Psoas muscle (tissue), 8 donors: ENCODE measurements around the gene DNAL4. TPM values are rescaled to one million over a fixed set of nuclear protein-coding genes. Genes with fewer than 3 reads are reported as not detected.
"Not testable (repeated sequence)": the region's sequence is repeated elsewhere in the genome, so short reads cannot be mapped to it uniquely, and the experiment has no call there.

Source experiments
- ATAC-seq, 4 donors: fragments of 200-7000 bp; cut with Tn5 transposase; one replicate each; pipeline ENCODE4 v1.9.1; 2020; ENCODE audit warnings: moderate library complexity in 3 of 4, mild to moderate bottlenecking in 2 of 4
- DNase-seq, 2 donors: peaks; one replicate each; pipeline ENCODE4 v3.0.0-alpha.2; 2020
- H3K27ac ChIP-seq: fragments of 200-600 bp; one replicate; pipeline ENCODE4 v1.8.0; 2022
- H3K27me3 ChIP-seq, 3 donors: fragments of 200-600 bp in 1 of 3; one replicate each; pipeline versions ENCODE4 v1.6.1 to v1.8.0; 2013 to 2022; ENCODE audit warnings: low read length in 2 of 3, mild to moderate bottlenecking in 2 of 3, moderate library complexity in 1 of 3; ENCODE audit not compliant: insufficient read depth in 3 of 3
- H3K36me3 ChIP-seq, 2 donors: fragments of 200-600 bp in 1 of 2; one replicate each; pipeline versions ENCODE4 v1.6.1 to v1.8.0; 2013 to 2022; ENCODE audit warnings: low read depth in 1 of 2, mild to moderate bottlenecking in 1 of 2, moderate library complexity in 1 of 2; ENCODE audit not compliant: insufficient read depth in 1 of 2
- H3K4me1 ChIP-seq: fragments of 200-600 bp; one replicate; pipeline ENCODE4 v1.8.0; 2022
- H3K4me3 ChIP-seq: fragments of 200-600 bp; one replicate; pipeline ENCODE4 v1.8.0; 2022; ENCODE audit warnings: mild to moderate bottlenecking
- H3K9me3 ChIP-seq: fragments of 200-600 bp; one replicate; pipeline ENCODE4 v1.8.0; 2022
- WGBS, 3 donors: extraction: QIAGEN DNeasy Blood & Tissue Kit; methylation state at CpG; one replicate each; pipeline versions ENCODE4 v1.1.6 to v1.1.7; 2013; 5-methylcytosine and 5-hydroxymethylcytosine counted together
- intact Hi-C, 2 donors: fragments of 100-400 bp; cut with DNase I; formaldehyde crosslinking; loops; one replicate each; pipeline versions ENCODE4 v1.11.0 to v1.14.2; 2022
- polyA plus RNA-seq, 3 donors: library from polyadenylated mRNA; stranded (reverse); fragments of 200-250 nt; gene quantifications; one replicate each; pipeline ENCODE4 v1.2.3, GENCODE V29; 2013
- total RNA-seq, 4 donors: library from RNA; stranded (reverse); fragmentation: NEBNext Ultra II Directional in 2 of 4; extraction: Animal tissue kit (Norgen Biotek cat#: 25700) in 2 of 4; gene quantifications; one replicate each; pipeline versions ENCODE4 v1.2.1 to v1.2.4, GENCODE V29; 2021 to 2023
- TF ChIP-seq, protein P1 (sequence below): fragments of 200-600 bp; IDR thresholded peaks from one replicate; pipeline ENCODE4 v1.8.0; 2022; ENCODE audit warnings: antibody characterized with exemption
- donor health status: healthy with polysubstance abuse.
- donor health status: DM: no; HTN: no; CAD: no; lungs with moderate emphysema.
- donor health status: Bipolar disorder and iron deficiency.
- donor health status: healthy.
- donor health status: DM: yes; HTN: yes; CAD: no.
- donor health status: DM: no; HTN: no; CAD: no.
- donor health status: DM: no; HTN: no; CAD: no.
- donor health status: DM: yes; HTN: yes; CAD: no.

DNAL4 gene
- total and polyA plus RNA-seq, 7 donors = 3.5 to 13.9 (median 5.8) TPM

- DNase-seq = no peak
- no peaks in the 10 kb centered on the region for H3K9me3 ChIP-seq
- H3K27ac ChIP-seq = no peak overlapping the region
- H3K4me3 ChIP-seq = no peak overlapping the region
- no peaks in the 10 kb centered on the region for H3K4me1 ChIP-seq
- no peak for ATAC-seq
- WGBS, 3 donors = 56 to 71% (median 64%) methylated on average over 10 of the region's 10 CpGs
- TF ChIP-seq, protein P1, sequence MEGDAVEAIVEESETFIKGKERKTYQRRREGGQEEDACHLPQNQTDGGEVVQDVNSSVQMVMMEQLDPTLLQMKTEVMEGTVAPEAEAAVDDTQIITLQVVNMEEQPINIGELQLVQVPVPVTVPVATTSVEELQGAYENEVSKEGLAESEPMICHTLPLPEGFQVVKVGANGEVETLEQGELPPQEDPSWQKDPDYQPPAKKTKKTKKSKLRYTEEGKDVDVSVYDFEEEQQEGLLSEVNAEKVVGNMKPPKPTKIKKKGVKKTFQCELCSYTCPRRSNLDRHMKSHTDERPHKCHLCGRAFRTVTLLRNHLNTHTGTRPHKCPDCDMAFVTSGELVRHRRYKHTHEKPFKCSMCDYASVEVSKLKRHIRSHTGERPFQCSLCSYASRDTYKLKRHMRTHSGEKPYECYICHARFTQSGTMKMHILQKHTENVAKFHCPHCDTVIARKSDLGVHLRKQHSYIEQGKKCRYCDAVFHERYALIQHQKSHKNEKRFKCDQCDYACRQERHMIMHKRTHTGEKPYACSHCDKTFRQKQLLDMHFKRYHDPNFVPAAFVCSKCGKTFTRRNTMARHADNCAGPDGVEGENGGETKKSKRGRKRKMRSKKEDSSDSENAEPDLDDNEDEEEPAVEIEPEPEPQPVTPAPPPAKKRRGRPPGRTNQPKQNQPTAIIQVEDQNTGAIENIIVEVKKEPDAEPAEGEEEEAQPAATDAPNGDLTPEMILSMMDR = no peak
- peaks cover 0 to 2% (median 0%) of the 10 kb centered on the region in 3 donors for H3K27me3 ChIP-seq
- intact Hi-C loops = no loop called here
- H3K36me3 ChIP-seq = no peaks in the 10 kb centered on the region
Observed at GRCh38 chr22:38819387-38819940, 25.5 kb upstream of the DNAL4 start.

- WGBS, 3 donors = 81 to 91% (median 87%) methylated on average over 6 of the region's 6 CpGs
- Histone ChIP-seq H3K36me3 (no peaks in the 10 kb centered on the region), H3K27ac (no peak overlapping the region), H3K27me3 (peaks cover 0 to 5% (median 5%) of the 10 kb centered on the region in 3 donors), H3K4me3 (no peak overlapping the region), H3K4me1 (no peaks in the 10 kb centered on the region), H3K9me3 (no peaks in the 10 kb centered on the region)
- ATAC-seq (no peak), DNase-seq (no peak)
- intact Hi-C loops = no loop called here
- TF ChIP-seq, protein P1 = no peak
Observed at GRCh38 chr22:38817196-38817595, 23.3 kb upstream of the DNAL4 start.

DNA sequence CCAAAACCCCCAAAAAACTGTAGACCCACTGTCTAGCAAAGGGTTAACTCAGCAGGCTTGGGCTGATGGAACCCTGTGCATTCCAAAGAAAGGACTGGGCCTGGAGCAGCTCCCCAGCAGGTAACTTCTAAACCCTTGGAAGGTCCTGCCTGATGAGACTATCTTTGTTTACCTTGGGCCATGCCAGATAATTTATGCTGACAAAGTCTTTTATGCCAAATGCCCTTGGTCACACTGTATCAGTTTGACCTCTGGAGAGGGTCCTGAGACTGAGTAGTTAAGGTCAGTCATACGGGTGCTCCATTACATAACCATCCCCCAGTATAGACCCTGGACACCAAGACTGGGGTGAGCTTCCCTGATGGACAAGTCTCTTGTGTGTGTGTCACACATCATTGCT is 21.9 kb upstream of the DNAL4 start:
- TF ChIP-seq, protein P1 = no peak
- intact Hi-C loops = no loop called here
- Histone ChIP-seq H3K9me3 (no peaks in the 10 kb centered on the region), H3K27me3 (peaks cover 0 to 6% (median 5%) of the 10 kb centered on the region in 3 donors), H3K27ac (no peak overlapping the region), H3K4me1 (no peaks in the 10 kb centered on the region), H3K36me3 (no peaks in the 10 kb centered on the region), H3K4me3 (no peak overlapping the region)
- ATAC-seq (no peak), DNase-seq (no peak)
- 31 to 42% (median 32%) methylated on average over 1 of the region's 1 CpG for WGBS, 3 donors

GRCh38 chr22:38811241-38811640 is 17.3 kb upstream of the DNAL4 start:
- TF ChIP-seq, protein P1 = no peak
- no peak for ATAC-seq
- intact Hi-C loops = no loop called here
- 83 to 92% (median 85%) methylated on average over 2 of the region's 2 CpGs for WGBS, 3 donors
- Histone ChIP-seq H3K36me3 (no peaks in the 10 kb centered on the region), H3K27ac (no peak overlapping the region), H3K4me1 (no peaks in the 10 kb centered on the region), H3K9me3 (peaks cover 13% of the 10 kb centered on the region), H3K27me3 (peaks cover 0 to 13% (median 8%) of the 10 kb centered on the region in 3 donors), H3K4me3 (no peak overlapping the region)
- DNase-seq = no peak

- ATAC-seq, H3K4me1 ChIP-seq, H3K4me3 ChIP-seq, H3K36me3 ChIP-seq, H3K9me3 ChIP-seq, intact Hi-C loops, DNase-seq, H3K27ac ChIP-seq: not testable (repeated sequence)
- 65 to 72% (median 68%) methylated on average over 8 of the region's 8 CpGs for WGBS, 3 donors
- peaks cover 0 to 18% (median 7%) of the 10 kb centered on the region in 3 donors for H3K27me3 ChIP-seq
Observed at GRCh38 chr22:38805041-38805593, 11.2 kb upstream of the DNAL4 start.
